Endothelial cell of umbilical vein (primary cell): ENCODE measurements around the gene ATXN7L1. TPM values are rescaled to one million over a fixed set of nuclear protein-coding genes. Genes with fewer than 3 reads are reported as not detected.

Experiments used
- BruUV-seq: library from RNA; stranded (reverse); fragments of 400-500 nt; replicated peaks from 2 replicates; lab custom pipeline; 2021; lab: Mats Ljungman, UMichigan
- CTCF ChIA-PET: fragments of 300-600, 350-600 bp; sonication (Branson Sonifier 250); formaldehyde crosslinking; loops from one replicate; lab custom pipeline; 2021; ENCODE audit warnings: antibody characterized with exemption, inconsistent platforms; lab: Charles Lee
- POLR2A ChIA-PET: fragments of 300-600, 350-600 bp; sonication (Branson Sonifier 250); formaldehyde crosslinking; loops from one replicate; lab custom pipeline; 2021; ENCODE audit warnings: antibody characterized with exemption, inconsistent platforms; lab: Charles Lee
- DNase-seq: peaks from one replicate; pipeline ENCODE4 v3.0.0-alpha.2; 2011; ENCODE audit warnings: low read depth, low spot score
- FAIRE-seq: peaks from 2 replicates; lab custom pipeline; 2011; peaks lifted over from hg19 to GRCh38; lab: Jason Lieb, UNC
- H2AFZ ChIP-seq: 2 replicates; pipeline ENCODE4 v1.6.0; 2012; ENCODE audit warnings: low read depth, low read length, control low read depth, inconsistent platforms
- H3K27ac ChIP-seq: 2 replicates; pipeline ENCODE4 v1.5.1; 2011; ENCODE audit warnings: low read depth, mild to moderate bottlenecking, control low read depth, low read length, moderate library complexity; ENCODE audit not compliant: insufficient read depth
- H3K27me3 ChIP-seq, 2 experiments: 2 replicates each; pipeline versions ENCODE4 v1.6.0 to v1.6.1; 2011; ENCODE audit warnings: low read length in 2 of 2, mixed read lengths in 1 of 2; ENCODE audit not compliant: control insufficient read depth in 2 of 2, insufficient read depth in 2 of 2
- H3K36me3 ChIP-seq, 2 experiments: 2 replicates in 1 of 2; 3 replicates in 1 of 2; pipeline ENCODE4 v1.5.1; 2011; ENCODE audit warnings: low read length in 2 of 2, mild to moderate bottlenecking in 1 of 2, moderate library complexity in 1 of 2; ENCODE audit not compliant: control insufficient read depth in 2 of 2, insufficient read depth in 2 of 2; ENCODE audit errors: extremely low read depth in 1 of 2
- H3K4me1 ChIP-seq: 3 replicates; pipeline ENCODE4 v1.5.1; 2011; ENCODE audit warnings: mild to moderate bottlenecking, low read length; ENCODE audit not compliant: control insufficient read depth, insufficient read depth; ENCODE audit errors: extremely low read depth
- H3K4me2 ChIP-seq: 2 replicates; pipeline ENCODE4 v1.6.1; 2011; ENCODE audit warnings: low read length, control low read depth, mixed read lengths; ENCODE audit not compliant: insufficient read depth
- H3K4me3 ChIP-seq, 3 experiments: fragments of 200-600 bp in 1 of 3; sonication (generic), shearing (Covaris generic) in 1 of 3; replicated peaks in 1 of 3; 2 replicates each; pipeline ENCODE4 v1.5.1; 2011 to 2016; ENCODE audit warnings: control low read depth in 3 of 3, low read length in 3 of 3, mild to moderate bottlenecking in 2 of 3, inconsistent platforms in 1 of 3, low read depth in 1 of 3, moderate library complexity in 1 of 3; ENCODE audit not compliant: insufficient read depth in 1 of 3
- H3K79me2 ChIP-seq: 2 replicates; pipeline ENCODE4 v1.6.0; 2012; ENCODE audit warnings: low read length, inconsistent platforms; ENCODE audit not compliant: control insufficient read depth, insufficient read depth
- H3K9ac ChIP-seq: replicated peaks from 2 replicates; pipeline ENCODE3; 2011; ENCODE audit warnings: low read length, control low read depth; ENCODE audit not compliant: insufficient read depth; ENCODE audit errors: extremely low read depth
- H3K9me1 ChIP-seq: replicated peaks from 3 replicates; pipeline ENCODE4 v1.6.0; 2011; ENCODE audit warnings: mild to moderate bottlenecking, low read length; ENCODE audit not compliant: control insufficient read depth, insufficient read depth; ENCODE audit errors: extremely low read depth
- H3K9me3 ChIP-seq: replicated peaks from 2 replicates; pipeline ENCODE4 v1.5.1; 2012; ENCODE audit warnings: low read length, inconsistent platforms; ENCODE audit not compliant: control insufficient read depth, insufficient read depth
- H4K20me1 ChIP-seq: replicated peaks from 2 replicates; pipeline ENCODE3; 2011; ENCODE audit warnings: mild to moderate bottlenecking, low read length; ENCODE audit not compliant: control insufficient read depth, insufficient read depth; ENCODE audit errors: extremely low read depth
- GATA2 ChIP-seq: IDR thresholded peaks from 2 replicates; pipeline ENCODE4 v1.7.0; 2011; ENCODE audit warnings: low read depth, mild to moderate bottlenecking, moderate library complexity, mixed read lengths, low read length; ENCODE audit not compliant: insufficient read length, insufficient read depth
- dilution Hi-C: fragments of 300-500 bp; cut with MboI; formaldehyde crosslinking; loops from one replicate; pipeline ENCODE4 v1.15.0; 2019; ENCODE audit warnings: low sequenced_read_pairs; ENCODE audit not compliant: extremely low pct_ligation_motif_present
- intact Hi-C: fragments of 100-400 bp; cut with micrococcal nuclease; formaldehyde crosslinking; loops from one replicate; pipeline ENCODE4 v1.10.0; 2022
- polyA plus RNA-seq, 4 experiments: library from polyadenylated mRNA; depleted of rRNA in 3 of 4; stranded (reverse) in 3 of 4; unstranded in 1 of 4; fragments of >200 nt; gene quantifications; 2 replicates each; pipeline versions ENCODE4 v1.2.1 to v1.2.3, GENCODE V29; 2011 to 2012; ENCODE audit warnings: missing spikeins in 1 of 4
- total RNA-seq: library from RNA; stranded (reverse); gene quantifications from 2 replicates; pipeline ENCODE4 v1.2.3, GENCODE V29; 2021
- TF ChIP-seq, protein P1 (sequence below), 2 donors: IDR thresholded peaks; 1 replicate in 1 of 2; 2 replicates in 1 of 2; pipeline ENCODE4 v1.5.1; 2011; ENCODE audit warnings: low read length in 2 of 2, mild to moderate bottlenecking in 2 of 2, moderate library complexity in 2 of 2, control low read depth in 1 of 2, inconsistent platforms in 1 of 2, low read depth in 1 of 2; ENCODE audit not compliant: insufficient read depth in 1 of 2; ENCODE audit errors: extremely low read depth in 1 of 2

The ATXN7L1 gene
- total and polyA plus RNA-seq, 2 donors (not counting 3 experiments of a cell fraction or from before 2014, with no cell fraction given) = 4.6 to 15.6 TPM

DNA sequence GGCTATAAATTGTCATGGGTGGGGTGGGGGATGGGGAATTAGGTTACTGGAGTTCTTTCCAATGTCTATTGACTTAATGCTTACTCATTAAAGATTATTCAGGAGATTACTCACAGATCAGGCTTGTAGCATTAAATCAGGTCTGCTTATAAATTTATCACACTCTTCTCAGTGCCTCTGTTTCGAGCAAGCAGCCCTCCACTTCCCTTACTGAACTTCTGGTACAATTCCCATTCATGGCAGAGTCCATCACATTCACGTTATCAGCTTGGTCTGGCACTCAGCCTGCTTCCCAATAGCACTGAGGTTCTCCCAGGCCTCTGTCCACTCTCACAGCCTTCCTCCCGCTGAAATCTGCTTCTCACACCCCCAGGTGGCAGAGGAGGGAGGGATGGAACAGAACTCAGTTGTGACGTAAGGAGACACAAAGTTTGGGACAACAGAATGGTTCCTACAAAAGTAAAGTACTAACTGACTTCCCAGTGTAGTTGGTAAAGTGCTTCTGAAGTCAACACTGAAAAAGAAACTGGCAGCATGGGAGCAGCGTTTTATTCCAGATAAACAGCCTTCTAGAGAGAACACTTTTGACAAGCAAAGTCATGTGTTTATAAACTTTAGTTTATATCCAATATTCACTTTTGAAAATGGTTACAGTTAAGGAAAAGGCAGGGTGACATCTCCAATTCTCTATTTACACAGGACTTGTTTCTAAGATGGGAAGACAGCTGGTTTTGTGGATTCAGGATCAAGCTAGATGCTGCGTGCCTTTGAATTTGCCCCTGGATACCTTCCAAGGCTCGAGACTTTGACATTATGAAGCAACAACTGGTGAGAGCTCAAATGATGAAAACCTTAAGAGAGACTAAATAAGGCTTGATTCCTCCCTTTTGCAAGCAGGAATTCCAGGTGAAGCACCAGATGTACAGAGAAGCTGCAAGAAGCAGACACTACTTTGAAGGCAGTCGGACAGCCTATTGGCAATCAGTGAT lies 81.4 kb downstream of the ATXN7L1 start:
- Histone ChIP-seq H3K9me3 (no peaks in the 10 kb centered on the region), H2AFZ (no peak overlapping the region), H3K27ac (no peak overlapping the region), H3K9ac (no peak overlapping the region), H3K9me1 (no peaks in the 10 kb centered on the region), H3K36me3 (peaks cover 0 to 3% of the 10 kb centered on the region in 2 experiments), H3K4me2 (no peak overlapping the region), H3K4me1 (peaks cover 8% of the 10 kb centered on the region), H3K79me2 (no peaks in the 10 kb centered on the region), H3K27me3 (no peaks in the 10 kb centered on the region), H3K4me3 (no peak overlapping the region), H4K20me1 (no peaks in the 10 kb centered on the region)
- CTCF ChIA-PET = interaction anchor here (0.8 to 2.9 kb wide), 7 partner anchors 11 to 98 kb away, joined by 3 to 13 read pairs (median 4); partner anchors contain the start of gene ATXN7L1
- FAIRE-seq (peak; percentile 24), DNase-seq (peak; percentile 20)
- intact Hi-C loops = no loop called here
- POLR2A ChIA-PET = no interaction called here
- no TSS peak for BruUV-seq
- TF ChIP-seq, protein P1, sequence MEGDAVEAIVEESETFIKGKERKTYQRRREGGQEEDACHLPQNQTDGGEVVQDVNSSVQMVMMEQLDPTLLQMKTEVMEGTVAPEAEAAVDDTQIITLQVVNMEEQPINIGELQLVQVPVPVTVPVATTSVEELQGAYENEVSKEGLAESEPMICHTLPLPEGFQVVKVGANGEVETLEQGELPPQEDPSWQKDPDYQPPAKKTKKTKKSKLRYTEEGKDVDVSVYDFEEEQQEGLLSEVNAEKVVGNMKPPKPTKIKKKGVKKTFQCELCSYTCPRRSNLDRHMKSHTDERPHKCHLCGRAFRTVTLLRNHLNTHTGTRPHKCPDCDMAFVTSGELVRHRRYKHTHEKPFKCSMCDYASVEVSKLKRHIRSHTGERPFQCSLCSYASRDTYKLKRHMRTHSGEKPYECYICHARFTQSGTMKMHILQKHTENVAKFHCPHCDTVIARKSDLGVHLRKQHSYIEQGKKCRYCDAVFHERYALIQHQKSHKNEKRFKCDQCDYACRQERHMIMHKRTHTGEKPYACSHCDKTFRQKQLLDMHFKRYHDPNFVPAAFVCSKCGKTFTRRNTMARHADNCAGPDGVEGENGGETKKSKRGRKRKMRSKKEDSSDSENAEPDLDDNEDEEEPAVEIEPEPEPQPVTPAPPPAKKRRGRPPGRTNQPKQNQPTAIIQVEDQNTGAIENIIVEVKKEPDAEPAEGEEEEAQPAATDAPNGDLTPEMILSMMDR (IDR thresholded peaks at IDR 0.05; ENCODE audit: extremely low read depth in 1 of 2, insufficient read depth in 1 of 2, low read depth in 1 of 2, low read length in 2 of 2) = no peak
- TF ChIP-seq GATA2 = peak; percentile 44
- dilution Hi-C loops = no loop called here
